ENCODE data around the gene HSPG2.
"Not testable (repeated sequence)": the region's sequence is repeated elsewhere in the genome, so short reads cannot be mapped to it uniquely, and the experiment has no call there.

HSPG2 gene

GRCh38 chr1:21955501-21956281 lies 18.6 kb upstream of the HSPG2 start:
- no peak for DNase-seq

- DNase-seq = no peak
Measured at GRCh38 chr1:21955058-21955457, 17.9 kb upstream of the HSPG2 start.

- DNase-seq = no peak
Measured at GRCh38 chr1:21952786-21953520, 15.8 kb upstream of the HSPG2 start.

- DNase-seq = no peak
Measured at GRCh38 chr1:21951226-21951870, 14.2 kb upstream of the HSPG2 start.

GRCh38 chr1:21950734-21951133 lies 13.6 kb upstream of the HSPG2 start:
- DNase-seq = no peak

- DNase-seq = no peak
Measured at GRCh38 chr1:21946836-21947587, 9.9 kb upstream of the HSPG2 start.

GRCh38 chr1:21944733-21945073 lies 7.6 kb upstream of the HSPG2 start:
- DNase-seq = no peak

GRCh38 chr1:21942959-21943640 lies 6.0 kb upstream of the HSPG2 start:
- DNase-seq = not testable (repeated sequence)

GRCh38 chr1:21942464-21942863 lies 5.4 kb upstream of the HSPG2 start:
- DNase-seq = no peak

GRCh38 chr1:21941370-21941769 lies 4.3 kb upstream of the HSPG2 start:
- no peak for DNase-seq

- DNase-seq = no peak
Measured at GRCh38 chr1:21940492-21940891, 3.4 kb upstream of the HSPG2 start.

- peak in 1 of 2 experiments; percentile 51 for DNase-seq
Measured at GRCh38 chr1:21939650-21940374, 2.7 kb upstream of the HSPG2 start.

GRCh38 chr1:21938732-21939538 lies 1.8 kb upstream of the HSPG2 start:
- DNase-seq = no peak

GRCh38 chr1:21937372-21938121 lies 437 bp upstream of the HSPG2 start:
- DNase-seq = peak; percentile 25 to 76

GRCh38 chr1:21936366-21937031 lies 611 bp downstream of the HSPG2 start:
- DNase-seq = peak in 1 of 2 experiments; percentile 33

- DNase-seq = no peak
Measured at GRCh38 chr1:21935891-21936365, 1.2 kb downstream of the HSPG2 start.

GRCh38 chr1:21935393-21935804 lies 1.7 kb downstream of the HSPG2 start:
- DNase-seq = no peak

GRCh38 chr1:21933397-21934248 lies 3.5 kb downstream of the HSPG2 start:
- DNase-seq = peak in 1 of 2 experiments; percentile 50

All from NCI-H524 (cell line).